ENCODE results near the gene METTL2B. TPM values are rescaled to one million over a fixed set of nuclear protein-coding genes. Genes with fewer than 3 reads are reported as not detected.
"Not testable (repeated sequence)": the region's sequence is repeated elsewhere in the genome, so short reads cannot be mapped to it uniquely, and the experiment has no call there.

METTL2B gene, protein sequence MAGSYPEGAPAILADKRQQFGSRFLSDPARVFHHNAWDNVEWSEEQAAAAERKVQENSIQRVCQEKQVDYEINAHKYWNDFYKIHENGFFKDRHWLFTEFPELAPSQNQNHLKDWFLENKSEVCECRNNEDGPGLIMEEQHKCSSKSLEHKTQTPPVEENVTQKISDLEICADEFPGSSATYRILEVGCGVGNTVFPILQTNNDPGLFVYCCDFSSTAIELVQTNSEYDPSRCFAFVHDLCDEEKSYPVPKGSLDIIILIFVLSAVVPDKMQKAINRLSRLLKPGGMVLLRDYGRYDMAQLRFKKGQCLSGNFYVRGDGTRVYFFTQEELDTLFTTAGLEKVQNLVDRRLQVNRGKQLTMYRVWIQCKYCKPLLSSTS
- total RNA-seq (2022) (34.6 and 49.7 TPM in 2 replicates), Bru-seq, nascent RNA (percentile 80 among the genes with signal in this experiment), BruChase-seq, experiment 1, labeled RNA remaining after a 6-hour chase (percentile 92 among the genes with signal in this experiment), BruChase-seq, experiment 2, labeled RNA remaining after a 2-hour chase (percentile 90 among the genes with signal in this experiment)
- long read RNA-seq, transcript METTL2B-201 (9 exons, 2,182 nt): major isoform, 12 of 25 reads
- long read RNA-seq, partial matches to known transcripts: 1 of 25 reads
- long read RNA-seq, other reads (novel, unspliced or antisense): 10 of 25 reads

DNA sequence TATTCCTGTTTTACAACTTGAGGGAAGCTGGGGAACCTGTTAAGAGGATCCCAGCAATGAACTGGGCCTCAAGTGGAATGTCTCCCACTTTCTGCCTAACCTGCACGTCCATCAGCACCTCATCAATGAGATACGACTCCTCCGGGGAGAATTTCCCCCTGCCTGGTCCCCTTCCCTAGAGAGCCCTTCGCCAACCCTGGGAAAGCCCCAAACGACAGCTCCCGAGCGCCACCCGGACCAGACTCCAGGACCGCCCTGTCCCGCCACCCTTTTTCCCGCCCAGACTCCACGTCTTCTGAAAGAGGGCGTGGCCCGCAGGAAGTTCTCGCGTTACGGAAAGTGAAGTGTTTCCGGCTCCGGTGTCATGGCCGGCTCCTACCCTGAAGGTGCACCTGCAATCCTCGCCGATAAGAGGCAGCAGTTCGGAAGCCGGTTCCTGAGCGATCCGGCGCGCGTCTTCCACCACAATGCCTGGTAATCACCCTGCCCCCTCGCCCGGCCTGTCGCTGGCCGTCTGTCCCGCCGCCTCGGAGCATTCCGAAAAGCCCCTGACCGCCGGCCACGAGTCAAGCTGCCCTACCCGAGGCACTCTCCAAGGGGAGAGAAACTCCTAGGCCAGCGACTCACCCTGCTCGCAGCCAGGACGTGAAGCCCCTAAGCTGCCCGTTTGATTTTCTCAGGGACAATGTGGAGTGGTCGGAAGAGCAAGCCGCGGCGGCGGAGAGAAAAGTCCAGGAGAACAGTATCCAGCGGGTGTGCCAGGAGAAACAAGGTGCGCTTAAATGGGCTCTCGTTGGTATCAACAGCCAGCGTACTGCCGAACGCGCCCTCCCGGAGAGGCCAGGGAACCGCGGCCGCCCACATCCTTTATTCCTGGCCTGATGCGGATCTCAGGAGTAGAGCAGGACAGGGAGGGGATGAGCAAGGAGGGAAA lies at the start of gene METTL2B:
Gene METTL2B (plus strand): TSS at position 347 of the 934 bp plus-strand sequence. CDS start 18 bp downstream, at position 365.
- BruUV-seq (replicated peaks): TSS peak; percentile 57
- DNase-seq (ENCODE audit: unreplicated experiment): peak; percentile 93
- peaks cover 12% of the 10 kb centered on the region for H3K4me1 Mint-ChIP-seq (ENCODE audit: insufficient read depth, unreplicated experiment)
- not testable (repeated sequence) for H3K27me3 Mint-ChIP-seq (ENCODE audit: insufficient read depth, unreplicated experiment); H3K9me3 Mint-ChIP-seq (ENCODE audit: unreplicated experiment)
- ChIA-PET CTCF (interaction anchor here (0.6 to 2.3 kb wide), 9 partner anchors 17 to 1082 kb away, joined by 3 to 7 read pairs (median 3); no protein-coding TSS in a partner anchor), POLR2A (interaction anchor here (0.7 to 1.8 kb wide), 5 partner anchors 21 to 57 kb away, joined by 3 to 5 read pairs (median 3); partner anchors contain the start of gene HILPDA)
- peak; percentile 37 for TF ChIP-seq CTCF (IDR thresholded peaks at IDR 0.05; ENCODE audit: unreplicated experiment)
- peak within 1 kb of the TSS; percentile 98 for H3K27ac Mint-ChIP-seq (ENCODE audit: low read depth, unreplicated experiment)
- H3K36me3 Mint-ChIP-seq (ENCODE audit: insufficient read depth, unreplicated experiment): peaks cover 35% of the 10 kb centered on the region
- peak within 1 kb of the TSS; percentile 96 for H3K4me3 Mint-ChIP-seq (ENCODE audit: unreplicated experiment)
- intact Hi-C loops (cut with micrococcal nuclease): loop anchor here (5.0 kb wide), 2 partner anchors 56 to 406 kb away; no protein-coding TSS in a partner anchor

DNA sequence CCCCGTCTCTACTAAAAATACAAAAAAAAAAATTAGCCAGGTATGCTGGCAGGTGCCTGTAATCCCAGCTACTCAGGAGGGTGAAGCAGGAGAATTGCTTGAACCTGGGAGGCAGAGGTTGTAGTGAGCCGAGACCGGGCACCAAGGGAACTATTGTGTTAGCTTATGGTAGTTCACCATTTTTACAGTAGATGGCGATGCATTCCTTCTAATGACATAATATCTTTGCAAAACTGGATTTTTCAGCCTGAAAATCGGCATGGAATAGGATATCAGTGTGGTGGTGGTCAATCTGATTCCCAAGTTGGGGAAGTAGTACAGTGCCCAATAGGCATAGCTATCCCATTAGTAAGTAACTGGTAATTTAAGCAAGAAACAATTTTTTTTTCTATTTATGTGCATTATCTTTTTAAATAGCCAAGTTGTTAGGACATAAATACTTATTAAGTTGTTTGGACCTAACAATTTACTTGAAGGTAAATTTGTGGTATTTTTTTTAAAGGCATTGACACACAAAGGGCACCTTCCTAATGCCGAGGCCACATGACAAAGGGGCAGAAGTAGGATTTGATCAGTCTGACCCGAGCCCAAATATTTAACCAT lies 49.2 kb upstream of the METTL2B start:
- no peak overlapping the region for H3K4me3 Mint-ChIP-seq (ENCODE audit: unreplicated experiment)
- peaks cover 11% of the 10 kb centered on the region for H3K4me1 Mint-ChIP-seq (ENCODE audit: insufficient read depth, unreplicated experiment)
- no peak overlapping the region for H3K27ac Mint-ChIP-seq (ENCODE audit: low read depth, unreplicated experiment)
- DNase-seq (ENCODE audit: unreplicated experiment): peak; percentile 67
- POLR2A ChIA-PET: interaction anchor here (0.6 to 1.8 kb wide), 9 partner anchors 12 to 48 kb away, joined by 3 to 9 read pairs (median 4); partner anchors contain the start of genes HILPDA and IMPDH1
- intact Hi-C loops (cut with micrococcal nuclease): loop anchor here (1.0 to 5.0 kb wide), 2 partner anchors 32 to 455 kb away; no protein-coding TSS in a partner anchor
- H3K36me3 Mint-ChIP-seq (ENCODE audit: insufficient read depth, unreplicated experiment): no peaks in the 10 kb centered on the region
- BruUV-seq (replicated peaks): no TSS peak
- H3K27me3 Mint-ChIP-seq (ENCODE audit: insufficient read depth, unreplicated experiment): no peaks in the 10 kb centered on the region
- no peaks in the 10 kb centered on the region for H3K9me3 Mint-ChIP-seq (ENCODE audit: unreplicated experiment)
- peak; percentile 72 for TF ChIP-seq CTCF (IDR thresholded peaks at IDR 0.05; ENCODE audit: unreplicated experiment)
- CTCF ChIA-PET: interaction anchor here (0.6 to 14.8 kb wide), 27 partner anchors 12 to 461 kb away, joined by 3 to 269 read pairs (median 7); partner anchors contain the start of genes HILPDA, IMPDH1 and RBM28

GRCh38 chr7:128430207-128430606 lies 46.3 kb upstream of the METTL2B start:
- no peaks in the 10 kb centered on the region for H3K36me3 Mint-ChIP-seq (ENCODE audit: insufficient read depth, unreplicated experiment)
- H3K4me3 Mint-ChIP-seq (ENCODE audit: unreplicated experiment): no peak overlapping the region
- POLR2A ChIA-PET: no interaction called here
- TF ChIP-seq CTCF (IDR thresholded peaks at IDR 0.05; ENCODE audit: unreplicated experiment): no peak
- CTCF ChIA-PET: interaction anchor here (0.8 to 14.8 kb wide), 6 partner anchors 9 to 83 kb away, joined by 3 to 269 read pairs (median 68); no protein-coding TSS in a partner anchor
- peaks cover 11% of the 10 kb centered on the region for H3K4me1 Mint-ChIP-seq (ENCODE audit: insufficient read depth, unreplicated experiment)
- H3K9me3 Mint-ChIP-seq (ENCODE audit: unreplicated experiment): no peaks in the 10 kb centered on the region
- BruUV-seq (replicated peaks): no TSS peak
- DNase-seq (ENCODE audit: unreplicated experiment): no peak
- H3K27me3 Mint-ChIP-seq (ENCODE audit: insufficient read depth, unreplicated experiment): no peaks in the 10 kb centered on the region
- H3K27ac Mint-ChIP-seq (ENCODE audit: low read depth, unreplicated experiment): no peak overlapping the region
- intact Hi-C loops (cut with micrococcal nuclease): no loop called here

All from MCF 10A (cell line).